Astrocyte (in vitro differentiated cells and primary cell): Measurements from ENCODE around the gene ZNF425.

ENCODE experiments used
- CTCF ChIP-seq: IDR thresholded peaks from 2 replicates; pipeline ENCODE4 v1.5.1; 2011; ENCODE audit warnings: low read depth, mild to moderate bottlenecking, inconsistent platforms, low read length, moderate library complexity; ENCODE audit not compliant: insufficient read depth
- EZH2 ChIP-seq: IDR thresholded peaks from 2 replicates; pipeline ENCODE4 v1.6.1; 2012; ENCODE audit warnings: mild to moderate bottlenecking, low read length, inconsistent platforms; ENCODE audit not compliant: insufficient read depth

GRCh38 chr7:149147752-149148653, 21.9 kb upstream of the ZNF425 start:
- no peak for TF ChIP-seq CTCF
- TF ChIP-seq EZH2: no peak
